ENCODE data around the gene ITGB3. TPM values are rescaled to one million over a fixed set of nuclear protein-coding genes. Genes with fewer than 3 reads are reported as not detected.

ITGB3 gene
- total and polyA plus RNA-seq, 9 of the 15 experiments (the other 6 are each of a cell fraction or from before 2014, with no cell fraction given): 0.08 to 2.6 (median 0.62) TPM; not detected in 1

DNA sequence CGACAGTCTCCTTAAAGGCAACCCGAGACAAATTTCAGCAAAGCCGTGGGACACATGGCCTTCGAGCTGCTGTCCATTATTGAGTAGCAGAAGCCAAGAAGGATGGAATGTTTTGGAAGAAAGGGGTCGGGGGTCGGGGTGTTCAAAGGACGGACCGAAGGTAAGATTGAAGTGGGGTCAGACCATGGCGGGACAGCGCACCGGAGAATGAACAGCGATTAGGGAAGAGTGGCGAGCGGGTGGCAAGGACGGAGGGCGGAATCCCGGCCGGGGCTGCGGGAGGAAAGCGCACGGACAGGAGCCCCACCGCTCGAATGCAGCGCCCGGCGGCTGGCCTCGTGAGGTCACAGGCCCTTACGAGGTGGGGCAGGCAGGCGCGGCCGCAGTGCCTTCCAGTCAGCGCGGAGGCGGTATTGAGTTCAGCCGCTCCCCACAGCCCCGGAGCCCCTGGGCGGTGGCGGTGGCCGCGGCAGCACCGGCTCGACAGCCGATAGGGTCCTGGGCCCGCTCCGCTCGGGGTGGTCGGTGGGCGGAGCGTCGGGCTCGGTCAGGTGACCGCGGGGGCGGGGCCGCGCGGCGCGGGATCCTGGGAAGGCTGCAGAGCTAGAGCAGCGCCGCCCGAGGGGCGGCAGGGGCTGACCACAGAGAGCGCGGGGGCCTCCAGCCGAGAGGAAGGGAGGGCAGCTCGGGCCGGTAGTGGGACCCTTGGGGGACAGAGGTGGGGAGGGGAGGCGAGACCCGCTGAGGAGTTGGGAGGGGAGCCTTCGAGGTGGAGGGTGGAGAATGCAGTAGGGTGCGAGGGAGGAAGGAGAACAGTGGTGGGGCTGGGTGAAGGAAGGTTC is 70.0 kb downstream of the ITGB3 start, which contains the start of gene EFCAB13 (continued):
- TF ChIP-seq, protein P1, sequence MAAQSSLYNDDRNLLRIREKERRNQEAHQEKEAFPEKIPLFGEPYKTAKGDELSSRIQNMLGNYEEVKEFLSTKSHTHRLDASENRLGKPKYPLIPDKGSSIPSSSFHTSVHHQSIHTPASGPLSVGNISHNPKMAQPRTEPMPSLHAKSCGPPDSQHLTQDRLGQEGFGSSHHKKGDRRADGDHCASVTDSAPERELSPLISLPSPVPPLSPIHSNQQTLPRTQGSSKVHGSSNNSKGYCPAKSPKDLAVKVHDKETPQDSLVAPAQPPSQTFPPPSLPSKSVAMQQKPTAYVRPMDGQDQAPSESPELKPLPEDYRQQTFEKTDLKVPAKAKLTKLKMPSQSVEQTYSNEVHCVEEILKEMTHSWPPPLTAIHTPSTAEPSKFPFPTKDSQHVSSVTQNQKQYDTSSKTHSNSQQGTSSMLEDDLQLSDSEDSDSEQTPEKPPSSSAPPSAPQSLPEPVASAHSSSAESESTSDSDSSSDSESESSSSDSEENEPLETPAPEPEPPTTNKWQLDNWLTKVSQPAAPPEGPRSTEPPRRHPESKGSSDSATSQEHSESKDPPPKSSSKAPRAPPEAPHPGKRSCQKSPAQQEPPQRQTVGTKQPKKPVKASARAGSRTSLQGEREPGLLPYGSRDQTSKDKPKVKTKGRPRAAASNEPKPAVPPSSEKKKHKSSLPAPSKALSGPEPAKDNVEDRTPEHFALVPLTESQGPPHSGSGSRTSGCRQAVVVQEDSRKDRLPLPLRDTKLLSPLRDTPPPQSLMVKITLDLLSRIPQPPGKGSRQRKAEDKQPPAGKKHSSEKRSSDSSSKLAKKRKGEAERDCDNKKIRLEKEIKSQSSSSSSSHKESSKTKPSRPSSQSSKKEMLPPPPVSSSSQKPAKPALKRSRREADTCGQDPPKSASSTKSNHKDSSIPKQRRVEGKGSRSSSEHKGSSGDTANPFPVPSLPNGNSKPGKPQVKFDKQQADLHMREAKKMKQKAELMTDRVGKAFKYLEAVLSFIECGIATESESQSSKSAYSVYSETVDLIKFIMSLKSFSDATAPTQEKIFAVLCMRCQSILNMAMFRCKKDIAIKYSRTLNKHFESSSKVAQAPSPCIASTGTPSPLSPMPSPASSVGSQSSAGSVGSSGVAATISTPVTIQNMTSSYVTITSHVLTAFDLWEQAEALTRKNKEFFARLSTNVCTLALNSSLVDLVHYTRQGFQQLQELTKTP (IDR thresholded peaks at IDR 0.05; ENCODE audit: low read depth in 1 of 2, partially characterized antibody in 2 of 2): peak in 1 of 2 experiments; percentile 73
- no peak for TF ChIP-seq FOXM1 (IDR thresholded peaks at IDR 0.05; ENCODE audit: low read depth)
- peak; percentile 82; the same call in 1 of the 2 replicates for TF ChIP-seq FOXM1 (CRISPR knock-in tag; IDR thresholded peaks at IDR 0.05; ENCODE audit: low read depth)
- TF ChIP-seq, protein P2, sequence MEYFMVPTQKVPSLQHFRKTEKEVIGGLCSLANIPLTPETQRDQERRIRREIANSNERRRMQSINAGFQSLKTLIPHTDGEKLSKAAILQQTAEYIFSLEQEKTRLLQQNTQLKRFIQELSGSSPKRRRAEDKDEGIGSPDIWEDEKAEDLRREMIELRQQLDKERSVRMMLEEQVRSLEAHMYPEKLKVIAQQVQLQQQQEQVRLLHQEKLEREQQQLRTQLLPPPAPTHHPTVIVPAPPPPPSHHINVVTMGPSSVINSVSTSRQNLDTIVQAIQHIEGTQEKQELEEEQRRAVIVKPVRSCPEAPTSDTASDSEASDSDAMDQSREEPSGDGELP (CRISPR knock-in tag; IDR thresholded peaks at IDR 0.05; ENCODE audit: borderline replicate concordance): peak; percentile 86
- no peak for TF ChIP-seq MTA2 (IDR thresholded peaks at IDR 0.05; ENCODE audit: low read depth)
- no peak; the same call in 1 of the 2 replicates for TF ChIP-seq ZFP91 (CRISPR knock-in tag; IDR thresholded peaks at IDR 0.05)
- TF ChIP-seq, protein P3, sequence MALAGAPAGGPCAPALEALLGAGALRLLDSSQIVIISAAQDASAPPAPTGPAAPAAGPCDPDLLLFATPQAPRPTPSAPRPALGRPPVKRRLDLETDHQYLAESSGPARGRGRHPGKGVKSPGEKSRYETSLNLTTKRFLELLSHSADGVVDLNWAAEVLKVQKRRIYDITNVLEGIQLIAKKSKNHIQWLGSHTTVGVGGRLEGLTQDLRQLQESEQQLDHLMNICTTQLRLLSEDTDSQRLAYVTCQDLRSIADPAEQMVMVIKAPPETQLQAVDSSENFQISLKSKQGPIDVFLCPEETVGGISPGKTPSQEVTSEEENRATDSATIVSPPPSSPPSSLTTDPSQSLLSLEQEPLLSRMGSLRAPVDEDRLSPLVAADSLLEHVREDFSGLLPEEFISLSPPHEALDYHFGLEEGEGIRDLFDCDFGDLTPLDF (CRISPR knock-in tag; IDR thresholded peaks at IDR 0.05): peak; percentile 48; the same call in 1 of the 2 replicates
- TF ChIP-seq, protein P4, sequence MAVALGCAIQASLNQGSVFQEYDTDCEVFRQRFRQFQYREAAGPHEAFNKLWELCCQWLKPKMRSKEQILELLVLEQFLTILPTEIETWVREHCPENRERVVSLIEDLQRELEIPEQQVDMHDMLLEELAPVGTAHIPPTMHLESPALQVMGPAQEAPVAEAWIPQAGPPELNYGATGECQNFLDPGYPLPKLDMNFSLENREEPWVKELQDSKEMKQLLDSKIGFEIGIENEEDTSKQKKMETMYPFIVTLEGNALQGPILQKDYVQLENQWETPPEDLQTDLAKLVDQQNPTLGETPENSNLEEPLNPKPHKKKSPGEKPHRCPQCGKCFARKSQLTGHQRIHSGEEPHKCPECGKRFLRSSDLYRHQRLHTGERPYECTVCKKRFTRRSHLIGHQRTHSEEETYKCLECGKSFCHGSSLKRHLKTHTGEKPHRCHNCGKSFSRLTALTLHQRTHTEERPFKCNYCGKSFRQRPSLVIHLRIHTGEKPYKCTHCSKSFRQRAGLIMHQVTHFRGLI (CRISPR knock-in tag; IDR thresholded peaks at IDR 0.05): peak; percentile 94; the same call in 1 of the 2 replicates
- TF ChIP-seq E2F8 (IDR thresholded peaks at IDR 0.05; ENCODE audit: low read depth, partially characterized antibody): no peak
- no peak for TF ChIP-seq ZNF57 (CRISPR knock-in tag; IDR thresholded peaks at IDR 0.05)
- no peak; the same call in none of the 2 replicates for TF ChIP-seq DMBX1 (CRISPR knock-in tag; IDR thresholded peaks at IDR 0.05; ENCODE audit: borderline replicate concordance)
